Progenitor cell of endocrine pancreas (in vitro differentiated cells): Measurements from ENCODE around the gene ELP5. TPM values are rescaled to one million over a fixed set of nuclear protein-coding genes. Genes with fewer than 3 reads are reported as not detected.
A peak's percentile ranks its signal among the peaks of the same experiment; 100 is the strongest.

Experiments
- DNase-seq: peaks from one replicate; pipeline ENCODE4 v3.0.0; 2021; ENCODE audit warnings: low spot score; ENCODE audit not compliant: unreplicated experiment
- H3K27ac Mint-ChIP-seq: 2 replicates; pipeline ENCODE4 v1.8.0; 2021; ENCODE audit warnings: mild to moderate bottlenecking, moderate library complexity, mixed read lengths
- H3K27me3 Mint-ChIP-seq: 2 replicates; pipeline ENCODE4 v1.8.0; 2021; ENCODE audit warnings: mixed read lengths
- H3K36me3 Mint-ChIP-seq: 2 replicates; pipeline ENCODE4 v1.8.0; 2022; ENCODE audit warnings: mixed read lengths; ENCODE audit not compliant: insufficient read depth
- H3K4me1 Mint-ChIP-seq: 2 replicates; pipeline ENCODE4 v1.8.0; 2021; ENCODE audit warnings: low read depth, mixed read lengths
- H3K4me3 Mint-ChIP-seq: 2 replicates; pipeline ENCODE4 v1.8.0; 2021; ENCODE audit warnings: low read depth, mild to moderate bottlenecking, moderate library complexity, mixed read lengths
- H3K9me3 Mint-ChIP-seq: 2 replicates; pipeline ENCODE4 v1.8.0; 2021; ENCODE audit warnings: low read depth, mixed read lengths
- total RNA-seq: library from RNA; stranded (reverse); gene quantifications from 2 replicates; pipeline ENCODE4 v1.2.1, GENCODE V29; 2021
- TF ChIP-seq, protein P1 (sequence below): fragments of 200-600 bp; sonication (generic); IDR thresholded peaks from one replicate; pipeline ENCODE4 v1.5.0; 2021; ENCODE audit warnings: antibody characterized with exemption, mild to moderate bottlenecking; ENCODE audit not compliant: unreplicated experiment

The ELP5 gene
- total RNA-seq, 1 donor from 2014 or later, result 45.0 TPM

DNA sequence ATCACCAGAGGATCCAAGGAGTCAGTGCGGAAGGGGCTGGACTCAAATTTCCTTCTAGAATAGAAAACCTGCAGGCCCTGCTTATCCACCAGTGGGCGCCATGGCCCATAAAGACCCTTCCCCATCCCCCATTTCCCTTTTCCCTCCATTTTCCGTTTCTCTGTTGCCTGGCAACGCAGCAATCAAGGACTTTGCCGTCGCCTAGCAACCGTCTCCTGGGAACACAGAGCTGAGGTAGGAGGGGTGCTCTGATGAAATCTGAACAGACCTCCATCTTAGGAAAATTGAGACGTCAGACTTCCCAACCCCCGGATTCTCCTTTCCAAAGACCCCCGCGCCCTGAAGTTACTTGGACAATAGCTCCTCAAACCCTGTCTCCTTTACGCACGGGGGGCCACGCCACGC, 38.1 kb upstream of the ELP5 start:
- H3K27me3 Mint-ChIP-seq, result no peaks in the 10 kb centered on the region
- peaks cover 38% of the 10 kb centered on the region for H3K4me1 Mint-ChIP-seq
- TF ChIP-seq, protein P1, sequence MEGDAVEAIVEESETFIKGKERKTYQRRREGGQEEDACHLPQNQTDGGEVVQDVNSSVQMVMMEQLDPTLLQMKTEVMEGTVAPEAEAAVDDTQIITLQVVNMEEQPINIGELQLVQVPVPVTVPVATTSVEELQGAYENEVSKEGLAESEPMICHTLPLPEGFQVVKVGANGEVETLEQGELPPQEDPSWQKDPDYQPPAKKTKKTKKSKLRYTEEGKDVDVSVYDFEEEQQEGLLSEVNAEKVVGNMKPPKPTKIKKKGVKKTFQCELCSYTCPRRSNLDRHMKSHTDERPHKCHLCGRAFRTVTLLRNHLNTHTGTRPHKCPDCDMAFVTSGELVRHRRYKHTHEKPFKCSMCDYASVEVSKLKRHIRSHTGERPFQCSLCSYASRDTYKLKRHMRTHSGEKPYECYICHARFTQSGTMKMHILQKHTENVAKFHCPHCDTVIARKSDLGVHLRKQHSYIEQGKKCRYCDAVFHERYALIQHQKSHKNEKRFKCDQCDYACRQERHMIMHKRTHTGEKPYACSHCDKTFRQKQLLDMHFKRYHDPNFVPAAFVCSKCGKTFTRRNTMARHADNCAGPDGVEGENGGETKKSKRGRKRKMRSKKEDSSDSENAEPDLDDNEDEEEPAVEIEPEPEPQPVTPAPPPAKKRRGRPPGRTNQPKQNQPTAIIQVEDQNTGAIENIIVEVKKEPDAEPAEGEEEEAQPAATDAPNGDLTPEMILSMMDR, result peak; percentile 76
- H3K36me3 Mint-ChIP-seq, result no peaks in the 10 kb centered on the region
- H3K27ac Mint-ChIP-seq, result peak overlapping the region; percentile 96
- H3K9me3 Mint-ChIP-seq, result no peaks in the 10 kb centered on the region
- DNase-seq, result peak; percentile 76
- H3K4me3 Mint-ChIP-seq, result peak overlapping the region; percentile 78

DNA sequence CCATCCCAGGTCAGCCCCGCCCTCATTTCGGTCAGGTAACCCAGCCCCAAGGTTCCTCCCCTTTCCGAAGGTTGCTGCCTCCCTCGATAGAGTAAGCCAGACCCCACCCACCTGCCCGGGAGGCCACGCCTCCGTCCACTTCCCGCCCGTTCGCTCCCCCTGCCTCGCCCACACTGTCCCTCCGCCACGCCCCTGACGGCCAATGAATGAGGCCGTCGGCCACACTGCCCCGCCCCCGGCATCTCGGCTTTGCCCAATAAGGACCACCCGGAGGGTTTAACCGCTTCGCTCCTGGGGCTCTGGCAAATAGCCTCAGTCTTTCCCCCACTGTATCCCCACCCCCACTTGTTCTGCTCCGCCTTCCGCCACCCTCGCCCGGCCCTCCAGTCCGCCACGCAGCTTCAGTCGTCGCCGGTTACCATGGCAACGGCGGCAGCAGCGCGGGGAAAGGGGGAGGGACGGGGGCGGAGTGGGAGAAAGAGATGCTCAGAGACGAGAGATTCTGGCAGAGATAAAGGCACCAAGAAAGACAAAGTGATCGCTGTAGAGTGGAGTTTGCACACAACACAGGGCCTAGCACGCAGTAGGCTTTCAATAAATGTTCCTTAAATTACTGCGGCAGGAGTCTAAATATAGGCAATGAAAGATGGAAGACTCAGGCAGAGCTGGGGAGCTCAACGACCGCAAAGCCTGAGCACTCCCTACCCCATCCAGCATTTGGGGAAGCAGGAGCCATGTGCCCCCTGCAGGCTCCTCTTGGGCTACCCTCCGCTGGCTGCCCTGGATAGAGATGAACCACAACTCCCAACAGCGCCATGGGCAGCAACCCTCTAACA, 37.5 kb upstream of the ELP5 start:
- Mint-ChIP-seq H3K4me1 (peaks cover 40% of the 10 kb centered on the region), H3K27me3 (no peaks in the 10 kb centered on the region), H3K27ac (peak overlapping the region; percentile 96), H3K4me3 (peak overlapping the region; percentile 78), H3K9me3 (no peaks in the 10 kb centered on the region), H3K36me3 (no peaks in the 10 kb centered on the region)
- DNase-seq, result peak; percentile 99
- TF ChIP-seq, protein P1, result peak; percentile 74

DNA sequence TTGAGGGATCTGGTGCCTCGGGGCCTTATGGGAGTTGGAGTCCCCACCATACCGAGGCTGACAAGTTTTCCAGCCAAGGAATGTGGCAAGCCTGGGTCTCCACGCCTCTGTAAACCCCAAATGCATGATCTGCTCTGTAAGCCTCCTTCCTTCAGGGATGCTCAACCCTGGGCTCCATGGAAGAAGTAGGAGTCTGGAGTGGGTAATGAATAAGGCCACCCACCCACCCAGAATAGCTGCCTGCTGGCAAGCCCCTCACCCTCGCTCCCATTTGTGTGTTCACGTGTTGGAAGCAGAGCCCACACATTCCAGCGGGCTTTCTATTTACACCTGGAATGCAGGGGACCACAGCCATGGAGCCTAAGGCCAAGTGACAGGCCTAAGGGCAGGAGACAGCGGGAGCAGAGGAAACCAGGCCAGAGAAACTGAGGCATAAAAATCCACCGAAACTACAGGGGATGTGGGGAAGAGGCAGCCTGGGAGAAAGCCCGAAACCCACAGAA, 36.8 kb upstream of the ELP5 start:
- Mint-ChIP-seq H3K4me1 (peaks cover 39% of the 10 kb centered on the region), H3K27me3 (no peaks in the 10 kb centered on the region), H3K4me3 (peak overlapping the region; percentile 78), H3K9me3 (no peaks in the 10 kb centered on the region), H3K27ac (peak overlapping the region; percentile 96), H3K36me3 (no peaks in the 10 kb centered on the region)
- TF ChIP-seq, protein P1, result no peak
- no peak for DNase-seq

DNA sequence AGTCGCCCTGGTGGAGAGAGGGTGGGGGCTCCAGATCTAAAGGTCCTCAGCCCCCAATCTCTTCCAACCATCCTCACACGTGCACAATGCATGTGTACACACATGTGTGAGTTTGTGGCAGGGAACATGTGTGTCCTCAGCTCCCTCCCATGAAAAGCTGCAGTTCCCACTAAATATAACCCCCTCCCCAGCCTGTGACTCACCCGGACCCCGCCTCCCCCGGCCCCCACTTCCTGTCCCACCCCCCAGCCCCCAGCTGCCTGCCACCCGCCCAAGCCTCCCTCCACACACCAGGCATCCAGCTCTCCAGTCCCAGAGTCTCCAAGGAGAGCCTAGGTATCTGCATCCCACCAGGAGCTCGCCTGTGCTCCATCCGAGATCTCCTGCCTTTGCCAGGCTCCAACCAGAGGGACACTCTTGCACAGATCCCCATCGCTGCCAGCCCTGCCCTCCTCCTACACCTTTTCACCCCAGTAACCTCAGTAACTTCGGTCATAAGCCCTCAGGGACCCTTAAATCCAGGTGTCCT, 36.3 kb upstream of the ELP5 start:
- Mint-ChIP-seq H3K27me3 (no peaks in the 10 kb centered on the region), H3K27ac (peak overlapping the region; percentile 96), H3K9me3 (no peaks in the 10 kb centered on the region), H3K4me1 (peaks cover 43% of the 10 kb centered on the region), H3K36me3 (no peaks in the 10 kb centered on the region), H3K4me3 (peak overlapping the region; percentile 56)
- no peak for DNase-seq
- TF ChIP-seq, protein P1, result no peak

DNA sequence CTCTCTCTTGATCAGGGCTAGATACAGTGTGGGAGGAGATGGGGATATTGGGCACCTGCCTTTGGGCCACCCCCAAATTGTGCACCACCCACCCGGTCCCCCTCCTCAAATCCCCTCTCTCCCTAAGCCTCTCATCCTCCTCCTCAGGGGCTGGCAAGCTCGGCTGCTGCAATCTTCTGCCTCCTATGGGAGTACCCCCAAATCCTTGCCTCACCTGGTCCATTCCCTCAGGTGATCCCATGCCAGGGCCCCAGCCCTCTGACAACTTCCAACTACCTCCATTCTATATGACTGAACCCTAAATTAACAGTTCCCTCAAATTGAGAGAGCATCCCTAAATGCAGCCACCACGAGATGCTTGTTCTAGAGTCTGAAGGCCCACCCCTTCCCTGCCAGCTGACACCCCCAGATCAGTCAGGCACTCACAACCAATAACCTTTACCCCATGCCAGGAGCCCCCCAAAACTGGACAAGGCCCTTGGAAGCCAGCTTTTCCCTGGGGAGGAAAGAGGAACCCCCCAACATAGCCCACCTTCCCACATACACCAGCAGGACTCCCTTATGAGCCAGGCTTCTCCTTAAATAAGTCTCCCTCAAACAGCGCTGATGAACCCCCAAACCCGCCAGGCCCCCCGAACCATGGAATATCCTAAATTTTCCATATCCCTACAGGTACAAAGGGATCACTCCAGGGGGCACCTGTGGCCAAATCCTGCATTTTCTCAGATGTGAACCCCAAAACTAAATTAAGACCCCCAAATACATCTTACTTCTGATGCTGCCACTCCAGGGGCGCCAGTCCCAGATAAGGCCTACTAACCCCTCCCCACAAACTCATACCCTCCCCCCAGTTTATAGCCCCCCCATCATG, 35.5 kb upstream of the ELP5 start:
- no peak for DNase-seq
- Mint-ChIP-seq H3K36me3 (no peaks in the 10 kb centered on the region), H3K4me1 (peaks cover 48% of the 10 kb centered on the region), H3K4me3 (peak overlapping the region; percentile 56), H3K27ac (peak overlapping the region; percentile 91), H3K27me3 (no peaks in the 10 kb centered on the region), H3K9me3 (no peaks in the 10 kb centered on the region)
- TF ChIP-seq, protein P1, result no peak
